Activated naive CD8-positive, alpha-beta T cell treated with anti-CD3 and anti-CD28 coated beads, Interleukin-2, amount 10 ng/mL, durations not matched to agents 7 days and 5 days (primary cell): ENCODE data around the gene CFAP97D2. TPM values are rescaled to one million over a fixed set of nuclear protein-coding genes. Genes with fewer than 3 reads are reported as not detected.

Source experiments
- ATAC-seq: fragments of 150-1000 bp; cut with Tn5 transposase; one replicate; pipeline ENCODE4 v1.10.0; 2021; ENCODE audit warnings: low read depth, moderate library complexity
- POLR2A ChIA-PET: fragments of 350-600 bp; sonication (Branson Sonifier 250); formaldehyde crosslinking; loops from one replicate; lab custom pipeline; 2021; ENCODE audit warnings: antibody characterized with exemption; lab: Charles Lee
- DNase-seq: peaks from one replicate; pipeline ENCODE4 v3.0.0; 2021
- H3K27ac Mint-ChIP-seq: one replicate; pipeline ENCODE4 v1.8.0; 2022; ENCODE audit warnings: mild to moderate bottlenecking, mixed read lengths
- H3K27me3 Mint-ChIP-seq: one replicate; pipeline ENCODE4 v1.8.0; 2022; ENCODE audit warnings: mild to moderate bottlenecking, moderate library complexity, mixed read lengths
- H3K36me3 Mint-ChIP-seq: one replicate; pipeline ENCODE4 v1.8.0; 2021; ENCODE audit warnings: mild to moderate bottlenecking, mixed read lengths
- H3K4me1 Mint-ChIP-seq: one replicate; pipeline ENCODE4 v1.8.0; 2021; ENCODE audit warnings: mixed read lengths
- H3K4me3 Mint-ChIP-seq: one replicate; pipeline ENCODE4 v1.8.0; 2022; ENCODE audit warnings: mild to moderate bottlenecking, moderate library complexity, mixed read lengths
- H3K9me3 Mint-ChIP-seq: one replicate; pipeline ENCODE4 v1.8.0; 2021; ENCODE audit warnings: mixed read lengths
- microRNA-seq: library from miRNA; unstranded; fragments of <30 nt; microRNA quantifications from one replicate; pipeline ENCODE4 v1.2.0, GENCODE V29; 2022
- total RNA-seq, 2 experiments: library from RNA; stranded (reverse); gene quantifications; one replicate each; pipeline ENCODE4 v1.2.3, GENCODE V29; 2021

The CFAP97D2 gene
- total RNA-seq, 2 experiments from 2014 or later = 0.22 TPM; not detected in 1

- no peak for DNase-seq
- Mint-ChIP-seq H3K4me1 (peaks cover 34% of the 10 kb centered on the region), H3K27me3 (no peaks in the 10 kb centered on the region), H3K9me3 (peaks cover 4% of the 10 kb centered on the region), H3K36me3 (peaks cover 51% of the 10 kb centered on the region), H3K27ac (no peak overlapping the region), H3K4me3 (no peak overlapping the region)
- POLR2A ChIA-PET = no interaction called here
- ATAC-seq = no peak
Observed at GRCh38 chr13:114266241-114266640, 87.2 kb downstream of the CFAP97D2 start.

GRCh38 chr13:114268344-114269280, 89.6 kb downstream of the CFAP97D2 start:
- peak overlapping the region; percentile 12 for H3K4me3 Mint-ChIP-seq
- POLR2A ChIA-PET = no interaction called here

GRCh38 chr13:114269281-114269770, 90.3 kb downstream of the CFAP97D2 start:
- Mint-ChIP-seq H3K9me3 (peaks cover 4% of the 10 kb centered on the region), H3K4me1 (peaks cover 12% of the 10 kb centered on the region), H3K4me3 (no peak overlapping the region), H3K27me3 (no peaks in the 10 kb centered on the region), H3K36me3 (peaks cover 50% of the 10 kb centered on the region), H3K27ac (no peak overlapping the region)
- no peak for DNase-seq
- ATAC-seq = no peak
- POLR2A ChIA-PET = no interaction called here

More at GRCh38 chr13:114268344-114269280, 89.6 kb downstream of the CFAP97D2 start:
- Mint-ChIP-seq H3K27me3 (no peaks in the 10 kb centered on the region), H3K27ac (peak overlapping the region; percentile 17), H3K9me3 (peaks cover 4% of the 10 kb centered on the region), H3K4me1 (peaks cover 14% of the 10 kb centered on the region), H3K36me3 (peaks cover 51% of the 10 kb centered on the region)
- ATAC-seq = peak; percentile 76
- no peak for DNase-seq

Small RNA genes lying within 50 kb of the gene (microRNA-seq; reads per million reads assigned to microRNA genes)
- not detected for gene MIR548AR

Other genes starting within 250 kb of the CFAP97D2 start
- gene C13orf46, start 205.2 kb upstream of the CFAP97D2 start, total RNA-seq = 1 to 10 TPM; 4.0 to 4.9 TPM
- gene RASA3, start 46.6 kb upstream of the CFAP97D2 start, total RNA-seq = 10 to 100 TPM; 65.6 to 73.9 TPM
- gene CDC16, start 55.6 kb downstream of the CFAP97D2 start, total RNA-seq = 10 to 100 TPM; 91.1 to 99.7 TPM
- 10 to 100 TPM; 63.8 to 68.7 TPM for gene UPF3A, start 102.3 kb downstream of the CFAP97D2 start, total RNA-seq
- gene CHAMP1, start 135.2 kb downstream of the CFAP97D2 start, total RNA-seq = 10 to 100 TPM; 30.5 to 30.8 TPM